ENCODE results near the gene CFAP299.

Gene CFAP299

GRCh38 chr4:80521438-80521837 lies 185.9 kb downstream of the CFAP299 start:
- no peak for DNase-seq (ENCODE audit: low read depth)

GRCh38 chr4:80526697-80527096 lies 191.2 kb downstream of the CFAP299 start:
- no peak for DNase-seq (ENCODE audit: low read depth)

- no peak for DNase-seq (ENCODE audit: low read depth)
Observed at GRCh38 chr4:80529026-80529425, 193.5 kb downstream of the CFAP299 start.

DNA sequence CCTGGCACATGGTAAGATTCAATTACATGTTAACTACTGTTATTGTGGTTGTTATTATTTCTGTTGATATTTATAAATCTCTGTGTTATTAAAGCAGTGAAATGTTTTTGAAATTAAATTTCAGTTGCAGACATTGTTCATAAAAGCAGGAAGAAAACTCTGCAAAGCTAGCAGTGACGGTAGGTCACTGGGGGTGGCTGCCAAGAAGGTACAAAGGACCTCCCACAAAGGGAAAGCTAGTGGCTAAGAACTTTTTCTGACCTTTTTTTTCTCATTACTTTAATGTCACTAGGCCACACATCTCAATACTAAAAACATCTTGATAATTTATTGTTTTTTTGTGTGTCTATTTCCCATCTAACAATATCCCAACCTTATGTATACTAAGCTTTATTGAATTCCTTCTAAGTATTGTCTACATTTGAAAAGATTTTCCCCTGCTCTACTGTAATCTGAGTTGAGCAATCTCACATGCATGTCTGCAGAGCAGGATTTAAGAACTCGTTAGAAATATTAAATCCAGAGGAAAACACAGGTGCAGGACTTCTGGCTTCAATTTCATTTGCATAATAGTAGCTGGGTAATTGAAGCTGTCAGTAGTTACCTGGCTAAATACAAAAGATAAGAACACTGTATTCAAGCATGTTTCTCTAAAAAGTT lies 197.3 kb downstream of the CFAP299 start:
- no peak for DNase-seq (ENCODE audit: low read depth)

DNA sequence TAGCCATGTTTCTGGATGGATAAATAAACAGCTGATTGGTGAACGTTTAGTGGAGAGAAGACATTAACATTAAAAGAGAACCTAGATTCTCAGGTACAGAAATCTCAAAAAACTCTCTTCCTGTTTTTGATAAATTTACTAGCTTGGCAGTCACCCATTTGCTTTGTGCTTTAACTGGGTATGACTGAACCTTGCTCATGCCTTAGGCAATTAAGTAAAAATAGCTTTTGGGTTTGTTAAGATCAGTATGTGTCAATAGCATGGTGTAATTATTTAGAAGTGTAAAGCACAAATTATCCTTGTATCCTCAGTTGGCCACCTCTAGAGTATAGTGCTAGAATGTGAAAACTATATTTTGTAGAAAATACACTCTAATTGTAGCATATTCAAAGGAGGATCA lies 200.0 kb downstream of the CFAP299 start:
- no peak for DNase-seq (ENCODE audit: low read depth)

- DNase-seq (ENCODE audit: low read depth) = peak; percentile 9
Observed at GRCh38 chr4:80538276-80538926, 202.9 kb downstream of the CFAP299 start.

DNA sequence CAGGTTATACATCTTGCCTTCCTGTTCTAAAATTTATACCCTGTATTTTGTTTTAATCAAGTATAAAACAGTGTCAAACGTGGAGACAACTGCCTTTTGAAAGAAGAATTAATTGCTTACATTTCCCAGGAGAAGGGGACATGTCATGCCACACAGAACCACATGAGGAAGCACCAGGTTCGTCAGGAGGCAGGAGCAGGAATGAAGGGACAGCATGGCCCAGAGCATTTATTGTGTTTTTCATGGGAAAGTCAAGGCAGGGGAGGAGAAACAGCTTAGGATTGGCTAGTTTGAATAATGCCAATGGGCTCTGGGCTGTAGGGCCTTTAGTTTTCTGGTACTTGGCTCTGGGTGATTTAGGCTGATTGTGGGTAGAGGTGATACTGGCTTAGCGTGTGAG lies 203.7 kb downstream of the CFAP299 start:
- DNase-seq (ENCODE audit: low read depth) = no peak

DNA sequence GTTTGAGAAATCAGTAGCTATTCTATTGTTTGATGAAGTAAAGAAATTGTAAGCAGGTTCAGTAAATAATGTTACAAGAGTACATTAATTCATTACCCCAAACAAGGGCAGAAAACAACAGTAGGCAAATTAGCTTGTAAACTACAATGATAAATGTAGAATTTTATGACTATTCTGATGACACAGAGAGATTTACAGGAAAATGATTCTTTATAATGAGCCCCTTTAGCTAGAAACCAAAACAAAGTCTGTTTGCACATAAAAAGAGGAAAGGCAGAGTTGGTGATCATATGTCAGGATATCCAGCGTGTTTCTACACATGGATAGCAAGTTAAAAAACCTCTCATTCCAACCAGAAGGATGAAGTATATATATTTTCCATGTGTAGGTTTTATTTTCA lies 204.8 kb downstream of the CFAP299 start:
- no peak for DNase-seq (ENCODE audit: low read depth)

GRCh38 chr4:80540785-80541469 lies 205.4 kb downstream of the CFAP299 start:
- DNase-seq (ENCODE audit: low read depth) = no peak

DNA sequence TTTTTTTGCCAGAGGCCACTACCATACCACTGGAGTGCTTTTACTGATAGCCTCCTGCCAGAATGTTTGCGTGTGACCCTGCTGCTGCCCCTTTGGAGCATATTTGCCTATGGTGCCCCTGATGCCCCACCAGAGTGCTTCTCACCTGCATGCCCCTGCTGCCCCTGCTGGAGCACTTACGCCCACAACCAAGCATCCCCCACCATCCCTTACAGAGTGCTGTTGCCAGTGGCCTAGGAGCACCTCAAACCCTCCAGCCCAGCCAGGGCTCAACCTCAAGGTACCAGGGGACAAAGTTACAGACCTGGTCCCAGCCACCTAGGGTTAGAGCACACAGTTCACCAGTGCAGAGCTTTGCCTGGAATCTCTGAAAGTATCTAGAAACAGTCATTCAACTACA lies 207.2 kb downstream of the CFAP299 start:
- DNase-seq (ENCODE audit: low read depth) = no peak

DNA sequence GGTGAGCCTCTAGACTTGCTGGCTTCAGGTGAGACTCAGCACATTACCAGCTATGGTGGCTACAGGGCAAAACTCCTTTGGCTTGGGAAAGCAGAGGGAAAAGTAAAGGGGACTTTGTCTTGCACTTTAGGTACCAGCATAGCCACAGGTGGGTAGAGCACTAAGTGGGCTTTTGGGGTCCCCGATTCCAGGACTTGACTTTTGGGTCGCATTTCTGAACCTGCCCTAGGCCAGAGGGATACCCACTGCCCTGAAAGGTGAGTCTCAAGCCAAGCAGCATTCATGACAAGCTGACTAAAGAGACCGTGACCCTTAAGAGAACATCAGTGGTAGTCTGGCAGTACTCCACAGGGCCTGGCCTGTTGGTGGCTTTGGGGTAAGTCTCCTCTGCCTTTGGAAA lies 224.8 kb downstream of the CFAP299 start:
- no peak for DNase-seq (ENCODE audit: low read depth)

- no peak for DNase-seq (ENCODE audit: low read depth)
Observed at GRCh38 chr4:80566203-80566872, 230.8 kb downstream of the CFAP299 start.

- no peak for DNase-seq (ENCODE audit: low read depth)
Observed at GRCh38 chr4:80568891-80569290, 233.4 kb downstream of the CFAP299 start.

GRCh38 chr4:80576796-80577195 lies 241.3 kb downstream of the CFAP299 start:
- no peak for DNase-seq (ENCODE audit: low read depth)

DNA sequence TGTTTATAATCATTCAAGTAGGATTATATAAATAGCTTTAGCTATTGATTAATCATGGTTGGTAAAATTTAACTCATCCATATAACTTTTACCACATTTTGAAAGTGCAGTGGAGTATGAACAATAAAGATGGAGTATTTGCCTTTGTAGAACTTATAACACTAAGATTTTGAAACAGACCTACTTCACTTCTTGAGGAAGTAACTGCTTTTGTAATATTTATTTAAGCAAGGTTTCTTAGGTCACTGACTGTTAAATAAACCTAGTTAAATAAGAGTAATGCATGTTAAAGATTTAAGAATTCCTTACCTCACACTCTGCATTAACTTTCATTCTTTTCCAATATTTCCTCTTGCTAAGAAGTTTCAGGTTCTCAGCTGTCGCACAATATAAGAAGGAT lies 242.5 kb downstream of the CFAP299 start:
- no peak for DNase-seq (ENCODE audit: low read depth)

DNA sequence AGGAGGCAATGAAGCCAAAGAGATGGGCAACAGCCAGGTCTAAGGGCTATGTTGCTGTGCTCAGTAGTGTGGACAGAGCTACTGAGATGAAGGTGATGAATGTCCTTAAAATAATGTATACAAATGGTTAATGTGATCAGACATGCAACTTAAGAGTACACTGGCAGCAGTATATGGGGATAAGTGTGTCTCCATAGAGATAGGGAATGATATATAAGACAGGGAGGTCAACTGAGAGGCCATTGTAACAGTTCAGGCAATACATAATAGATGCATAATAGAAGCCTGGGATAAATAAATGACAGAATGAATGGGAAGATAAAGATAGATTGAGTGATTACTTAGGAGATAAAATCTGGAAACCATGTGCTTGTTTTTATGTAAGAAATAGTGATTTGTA lies 250.0 kb downstream of the CFAP299 start:
- no peak for DNase-seq (ENCODE audit: low read depth)

GRCh38 chr4:80586716-80587115 lies 251.2 kb downstream of the CFAP299 start:
- DNase-seq (ENCODE audit: low read depth) = no peak

DNA sequence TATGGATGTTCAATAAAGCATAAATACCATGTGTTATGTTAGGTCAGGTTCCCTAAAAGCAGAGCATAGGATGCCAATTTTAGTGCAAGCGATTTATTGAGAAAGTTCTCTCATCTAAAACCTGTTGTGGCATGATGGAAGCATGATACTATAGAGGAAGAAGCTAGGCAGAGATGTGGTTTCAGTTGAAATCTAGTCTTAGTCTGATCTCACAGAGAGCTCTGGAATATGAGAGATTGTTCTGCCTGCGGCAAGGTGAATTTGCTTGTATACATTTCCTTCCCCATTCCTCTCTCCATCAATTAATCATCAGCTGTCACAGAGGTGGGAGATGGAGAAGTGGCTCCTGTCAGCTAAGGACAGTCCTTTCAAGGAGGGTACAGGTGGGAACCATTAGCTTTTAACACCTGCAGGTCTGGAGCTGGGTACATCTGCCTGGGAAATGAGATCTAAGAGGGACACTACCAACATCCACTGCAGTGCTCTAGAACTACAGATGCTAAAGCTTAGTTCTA lies 252.4 kb downstream of the CFAP299 start:
- no peak for DNase-seq (ENCODE audit: low read depth)

GRCh38 chr4:80592950-80593349 lies 257.4 kb downstream of the CFAP299 start:
- DNase-seq (ENCODE audit: low read depth) = no peak

- no peak for DNase-seq (ENCODE audit: low read depth)
Observed at GRCh38 chr4:80594701-80595100, 259.2 kb downstream of the CFAP299 start.

- peak; percentile 21 for DNase-seq (ENCODE audit: low read depth)
Observed at GRCh38 chr4:80608281-80608980, 272.9 kb downstream of the CFAP299 start.

- DNase-seq (ENCODE audit: low read depth) = no peak
Observed at GRCh38 chr4:80610199-80610598, 274.7 kb downstream of the CFAP299 start.
